Activated T-cell treated with anti-CD3 and anti-CD28 coated beads, Interleukin-2, amount 50 U/mL, for 4 hours (primary cell): ENCODE results near the gene EVL. TPM values are rescaled to one million over a fixed set of nuclear protein-coding genes. Genes with fewer than 3 reads are reported as not detected.

Experiments
- ATAC-seq, 2 donors: fragments of 200-7000 bp; cut with Tn5 transposase; one replicate each; pipeline ENCODE4 v1.10.0; 2021
- DNase-seq: peaks from one replicate; pipeline ENCODE4 v3.0.0-alpha.2; 2020
- H3K27me3 Mint-ChIP-seq: one replicate; pipeline ENCODE4 v1.8.0; 2021; ENCODE audit warnings: low read depth, mixed read lengths
- H3K36me3 Mint-ChIP-seq: one replicate; pipeline ENCODE4 v1.8.0; 2022; ENCODE audit warnings: mixed read lengths; ENCODE audit not compliant: insufficient read depth
- H3K4me1 Mint-ChIP-seq: one replicate; pipeline ENCODE4 v1.8.0; 2021; ENCODE audit warnings: low read depth, mixed read lengths
- H3K4me3 Mint-ChIP-seq: one replicate; pipeline ENCODE4 v1.8.0; 2021; ENCODE audit warnings: mild to moderate bottlenecking, moderate library complexity, mixed read lengths
- H3K9me3 Mint-ChIP-seq: one replicate; pipeline ENCODE4 v1.8.0; 2021; ENCODE audit warnings: mixed read lengths
- total RNA-seq, 3 donors: library from RNA; stranded (reverse); gene quantifications; one replicate each; pipeline ENCODE4 v1.2.1, GENCODE V29; 2021

The EVL gene
- total RNA-seq, 3 donors from 2014 or later = 79.4 to 112 (median 107) TPM

GRCh38 chr14:100122481-100123223, 57.4 kb downstream of the EVL start:
- no peak for DNase-seq
- ATAC-seq = no peak
- Mint-ChIP-seq H3K9me3 (no peaks in the 10 kb centered on the region), H3K36me3 (peaks cover 26% of the 10 kb centered on the region), H3K4me1 (peaks cover 20% of the 10 kb centered on the region), H3K27me3 (no peaks in the 10 kb centered on the region), H3K4me3 (no peak overlapping the region)

DNA sequence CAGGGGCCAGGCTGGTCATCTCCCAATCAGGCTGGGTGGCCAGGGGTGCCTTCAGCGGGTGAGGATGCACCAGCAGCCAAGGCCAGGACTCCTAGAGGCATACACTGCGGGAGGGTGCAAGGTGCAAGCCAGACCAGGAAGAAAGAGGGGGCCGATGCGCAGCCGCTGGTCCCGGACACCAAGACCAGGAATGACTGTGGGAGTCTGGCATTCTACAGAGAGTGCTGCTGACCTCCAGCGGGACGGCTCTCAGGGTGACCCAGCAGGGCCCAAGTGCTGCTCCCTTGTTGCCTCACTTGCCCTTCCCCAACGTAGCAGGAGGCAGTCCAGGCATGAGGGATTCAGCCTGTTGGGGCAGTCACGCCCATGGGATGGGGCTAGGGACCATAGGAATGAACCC, 58.4 kb downstream of the EVL start:
- Mint-ChIP-seq H3K4me3 (no peak overlapping the region), H3K4me1 (peaks cover 10% of the 10 kb centered on the region), H3K27me3 (no peaks in the 10 kb centered on the region), H3K36me3 (peaks cover 26% of the 10 kb centered on the region), H3K9me3 (no peaks in the 10 kb centered on the region)
- no peak for ATAC-seq
- no peak for DNase-seq

GRCh38 chr14:100124551-100125088, 59.4 kb downstream of the EVL start:
- peaks cover 22% of the 10 kb centered on the region for H3K36me3 Mint-ChIP-seq

GRCh38 chr14:100126401-100126800, 61.2 kb downstream of the EVL start:
- no peak for DNase-seq
- no peak overlapping the region for H3K4me3 Mint-ChIP-seq
- H3K4me1 Mint-ChIP-seq = peaks cover 2% of the 10 kb centered on the region
- peaks cover 25% of the 10 kb centered on the region for H3K36me3 Mint-ChIP-seq
- no peaks in the 10 kb centered on the region for H3K27me3 Mint-ChIP-seq
- no peaks in the 10 kb centered on the region for H3K9me3 Mint-ChIP-seq
- ATAC-seq = no peak

More at GRCh38 chr14:100124551-100125088, 59.4 kb downstream of the EVL start:
- Mint-ChIP-seq H3K4me3 (no peak overlapping the region), H3K4me1 (peaks cover 2% of the 10 kb centered on the region), H3K9me3 (no peaks in the 10 kb centered on the region), H3K27me3 (no peaks in the 10 kb centered on the region)
- DNase-seq (no peak), ATAC-seq (no peak)

- ATAC-seq (no peak), DNase-seq (no peak)
- no peak overlapping the region for H3K4me3 Mint-ChIP-seq
- H3K27me3 Mint-ChIP-seq = no peaks in the 10 kb centered on the region
- H3K9me3 Mint-ChIP-seq = no peaks in the 10 kb centered on the region
- H3K4me1 Mint-ChIP-seq = peaks cover 2% of the 10 kb centered on the region
- peaks cover 36% of the 10 kb centered on the region for H3K36me3 Mint-ChIP-seq
These were observed 62.7 kb downstream of the EVL start for GRCh38 chr14:100127853-100128455.

DNA sequence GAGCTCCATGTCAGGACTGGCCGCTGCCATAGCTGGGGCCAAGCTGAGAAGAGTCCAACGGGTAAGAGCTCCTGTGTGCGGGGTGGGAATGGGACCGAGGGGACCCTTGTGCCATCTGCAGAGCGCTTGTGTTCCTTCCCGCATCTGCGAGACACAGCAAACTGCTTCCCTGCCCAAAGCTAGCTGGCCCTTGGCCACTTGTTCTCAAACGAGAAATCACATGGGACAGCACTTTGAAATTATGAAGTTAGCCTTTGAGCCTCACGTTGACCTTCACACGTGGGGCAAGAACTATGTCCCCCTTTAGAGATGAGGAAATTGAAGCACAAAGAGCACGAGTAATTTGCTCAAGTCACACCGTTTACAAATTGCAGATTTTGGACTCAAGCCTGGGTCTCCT, 63.5 kb downstream of the EVL start:
- DNase-seq = no peak
- no peak overlapping the region for H3K4me3 Mint-ChIP-seq
- H3K4me1 Mint-ChIP-seq = no peaks in the 10 kb centered on the region
- peaks cover 36% of the 10 kb centered on the region for H3K36me3 Mint-ChIP-seq
- no peaks in the 10 kb centered on the region for H3K9me3 Mint-ChIP-seq
- H3K27me3 Mint-ChIP-seq = no peaks in the 10 kb centered on the region
- no peak for ATAC-seq

DNA sequence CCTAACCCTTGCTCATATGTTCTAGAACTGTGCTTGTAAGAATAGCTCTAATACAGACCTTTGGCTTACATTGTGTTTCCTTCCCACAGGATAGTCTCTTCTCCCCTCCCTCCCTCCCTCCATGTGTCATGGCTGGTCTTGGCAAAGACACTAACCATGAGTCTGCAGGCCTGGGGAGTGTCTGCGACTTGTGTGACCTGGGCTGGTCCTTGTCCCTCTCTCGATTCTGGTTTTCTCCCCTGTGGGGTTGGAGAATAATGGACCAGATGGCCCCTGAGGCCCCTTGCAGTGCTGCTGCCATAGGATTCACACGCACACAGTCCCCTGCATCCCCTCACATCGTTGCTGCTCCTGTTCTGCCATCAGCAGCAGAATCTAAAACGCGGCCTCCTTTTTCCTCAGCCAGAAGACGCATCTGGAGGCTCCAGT, 64.0 kb downstream of the EVL start:
- H3K4me1 Mint-ChIP-seq = no peaks in the 10 kb centered on the region
- peaks cover 36% of the 10 kb centered on the region for H3K36me3 Mint-ChIP-seq
- no peak for ATAC-seq
- no peaks in the 10 kb centered on the region for H3K27me3 Mint-ChIP-seq
- H3K9me3 Mint-ChIP-seq = no peaks in the 10 kb centered on the region
- H3K4me3 Mint-ChIP-seq = no peak overlapping the region
- DNase-seq = no peak

- Mint-ChIP-seq H3K36me3 (peaks cover 38% of the 10 kb centered on the region), H3K4me3 (no peak overlapping the region), H3K27me3 (no peaks in the 10 kb centered on the region), H3K9me3 (no peaks in the 10 kb centered on the region), H3K4me1 (no peaks in the 10 kb centered on the region)
- ATAC-seq (no peak), DNase-seq (no peak)
These were observed 65.3 kb downstream of the EVL start for GRCh38 chr14:100130521-100130920.

GRCh38 chr14:100131181-100131580, 66.0 kb downstream of the EVL start:
- H3K36me3 Mint-ChIP-seq = peaks cover 41% of the 10 kb centered on the region

DNA sequence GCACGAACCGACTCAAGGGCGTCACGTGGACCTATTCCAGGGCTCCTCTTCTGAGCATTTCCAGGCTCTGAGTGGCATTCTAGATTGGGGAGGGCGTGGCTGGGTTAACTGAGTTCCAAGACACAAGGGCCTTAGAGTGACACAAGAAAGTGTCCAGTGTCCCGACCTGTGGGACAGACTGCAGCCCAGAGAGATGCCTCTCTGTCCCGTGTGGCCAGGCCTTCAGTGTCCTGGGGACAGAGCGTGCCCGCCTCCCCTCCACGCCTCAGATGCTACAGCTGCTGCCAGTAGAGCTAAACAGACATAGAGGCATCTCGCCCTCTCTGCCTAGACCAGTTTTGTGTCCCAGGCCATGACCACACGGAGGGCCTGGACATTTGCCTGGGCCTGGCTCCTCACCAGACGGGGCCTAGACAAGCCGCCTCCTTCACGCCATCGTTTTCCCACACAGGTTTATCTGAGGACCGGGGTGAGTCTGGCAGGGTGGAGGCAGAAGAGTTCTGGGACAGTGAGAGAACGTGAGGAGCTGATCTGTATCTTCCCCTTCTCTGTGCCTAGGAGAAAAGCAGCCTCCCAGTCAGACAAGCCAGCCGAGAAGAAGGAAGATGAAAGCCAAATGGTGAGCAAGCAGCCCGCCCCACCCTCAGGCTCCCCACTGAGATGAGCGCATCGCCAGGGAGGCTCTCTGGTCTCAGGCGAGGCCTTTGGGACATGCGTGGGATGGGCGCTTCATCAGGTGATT, 67.1 kb downstream of the EVL start:
- no peaks in the 10 kb centered on the region for H3K4me1 Mint-ChIP-seq
- DNase-seq = no peak
- H3K4me3 Mint-ChIP-seq = no peak overlapping the region
- no peaks in the 10 kb centered on the region for H3K27me3 Mint-ChIP-seq
- peaks cover 44% of the 10 kb centered on the region for H3K36me3 Mint-ChIP-seq
- no peak for ATAC-seq
- H3K9me3 Mint-ChIP-seq = no peaks in the 10 kb centered on the region

More at GRCh38 chr14:100131181-100131580, 66.0 kb downstream of the EVL start:
- DNase-seq = no peak
- no peaks in the 10 kb centered on the region for H3K9me3 Mint-ChIP-seq
- no peak for ATAC-seq
- H3K27me3 Mint-ChIP-seq = no peaks in the 10 kb centered on the region
- H3K4me3 Mint-ChIP-seq = no peak overlapping the region
- no peaks in the 10 kb centered on the region for H3K4me1 Mint-ChIP-seq

DNA sequence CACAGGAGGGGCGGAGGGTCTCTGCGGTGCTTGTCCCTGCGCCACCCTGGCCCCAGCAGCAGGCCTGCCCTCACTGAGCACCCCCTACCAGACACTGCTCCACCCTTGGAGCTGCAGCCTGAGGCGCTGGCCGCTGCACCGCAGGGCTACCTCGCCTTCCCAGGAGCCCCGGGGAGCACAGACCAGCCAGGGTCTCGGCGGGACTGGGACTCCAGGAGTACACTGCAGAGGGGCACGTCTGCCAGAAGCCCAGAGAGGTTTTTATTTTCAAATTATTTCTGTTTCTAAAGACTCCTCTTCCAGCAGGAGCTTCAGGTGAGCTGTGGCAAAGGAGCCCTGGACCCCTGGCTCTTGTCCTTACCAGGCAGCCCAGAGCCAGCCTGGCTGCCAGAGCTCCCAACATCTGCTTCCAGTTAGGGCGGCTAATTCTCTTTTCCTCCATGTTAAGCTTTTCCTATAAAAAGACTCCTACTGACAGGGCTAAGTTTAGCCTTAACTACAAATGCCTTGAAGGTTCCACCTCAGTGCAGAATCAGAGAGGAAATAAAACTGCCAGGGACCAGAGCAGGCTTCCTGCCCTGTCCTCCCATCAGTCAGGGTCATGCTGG, 67.8 kb downstream of the EVL start:
- no peaks in the 10 kb centered on the region for H3K9me3 Mint-ChIP-seq
- DNase-seq (no peak), ATAC-seq (no peak)
- no peaks in the 10 kb centered on the region for H3K4me1 Mint-ChIP-seq
- peaks cover 46% of the 10 kb centered on the region for H3K36me3 Mint-ChIP-seq
- H3K4me3 Mint-ChIP-seq = no peak overlapping the region
- no peaks in the 10 kb centered on the region for H3K27me3 Mint-ChIP-seq

GRCh38 chr14:100134586-100134985, 69.4 kb downstream of the EVL start:
- Mint-ChIP-seq H3K27me3 (no peaks in the 10 kb centered on the region), H3K4me3 (no peak overlapping the region), H3K36me3 (peaks cover 47% of the 10 kb centered on the region), H3K4me1 (no peaks in the 10 kb centered on the region), H3K9me3 (no peaks in the 10 kb centered on the region)
- ATAC-seq (no peak), DNase-seq (no peak)

GRCh38 chr14:100135073-100135472, 69.9 kb downstream of the EVL start:
- ATAC-seq = no peak
- no peaks in the 10 kb centered on the region for H3K9me3 Mint-ChIP-seq

GRCh38 chr14:100135784-100136183, 70.6 kb downstream of the EVL start:
- H3K9me3 Mint-ChIP-seq = no peaks in the 10 kb centered on the region
- H3K27me3 Mint-ChIP-seq = no peaks in the 10 kb centered on the region
- peaks cover 43% of the 10 kb centered on the region for H3K36me3 Mint-ChIP-seq
- ATAC-seq = no peak
- no peaks in the 10 kb centered on the region for H3K4me1 Mint-ChIP-seq
- no peak for DNase-seq
- H3K4me3 Mint-ChIP-seq = no peak overlapping the region

More at GRCh38 chr14:100135073-100135472, 69.9 kb downstream of the EVL start:
- no peaks in the 10 kb centered on the region for H3K4me1 Mint-ChIP-seq
- no peak for DNase-seq
- peaks cover 45% of the 10 kb centered on the region for H3K36me3 Mint-ChIP-seq
- H3K27me3 Mint-ChIP-seq = no peaks in the 10 kb centered on the region
- H3K4me3 Mint-ChIP-seq = no peak overlapping the region
